Activated CD4-positive, alpha-beta T cell treated with anti-CD3 and anti-CD28 coated beads, Interleukin-2, amount 50 U/mL, for 24 hours (primary cell): ENCODE measurements around the gene CUL5.

Source experiments
- DNase-seq, 2 donors: peaks; one replicate each; pipeline ENCODE4 v3.0.0-alpha.2; 2020; ENCODE audit warnings: low read depth in 1 of 2, low spot score in 1 of 2

Gene CUL5

GRCh38 chr11:108008656-108009496 is at the start of gene CUL5:
Gene CUL5 (plus strand): TSS chr11:108008898. CDS start chr11:108009349, 451 bp downstream.
- peak; percentile 77 to 83 for DNase-seq

- no peak for DNase-seq
These were observed 47.2 kb upstream of the CUL5 start for GRCh38 chr11:107961480-107961879.

- no peak for DNase-seq
These were observed 46.5 kb upstream of the CUL5 start for GRCh38 chr11:107962181-107962580.

GRCh38 chr11:107963091-107963490 is 45.6 kb upstream of the CUL5 start:
- DNase-seq, result no peak

GRCh38 chr11:107969219-107969618 is 39.5 kb upstream of the CUL5 start:
- no peak for DNase-seq

GRCh38 chr11:107970049-107970448 is 38.6 kb upstream of the CUL5 start:
- DNase-seq, result no peak

- DNase-seq, result no peak
These were observed 35.1 kb upstream of the CUL5 start for GRCh38 chr11:107973641-107974040.

GRCh38 chr11:107988397-107989158 is 20.1 kb upstream of the CUL5 start:
- no peak for DNase-seq

GRCh38 chr11:107991868-107992414 is 16.8 kb upstream of the CUL5 start:
- DNase-seq, result no peak

- DNase-seq, result no peak
These were observed 12.5 kb upstream of the CUL5 start for GRCh38 chr11:107996006-107996776.

GRCh38 chr11:107998761-107999160 is 9.9 kb upstream of the CUL5 start:
- DNase-seq, result no peak

GRCh38 chr11:107999759-108000455 is 8.8 kb upstream of the CUL5 start:
- peak in 1 of 2 donors; percentile 11 for DNase-seq

- DNase-seq, result no peak
These were observed 6.2 kb upstream of the CUL5 start for GRCh38 chr11:108002476-108002875.

GRCh38 chr11:108003623-108004022 is 5.1 kb upstream of the CUL5 start:
- DNase-seq, result no peak

GRCh38 chr11:108007819-108008218 is 879 bp upstream of the CUL5 start:
- no peak for DNase-seq

- DNase-seq, result no peak
These were observed 1.0 kb downstream of the CUL5 start for GRCh38 chr11:108009497-108010370.

GRCh38 chr11:108012139-108012725 is 3.5 kb downstream of the CUL5 start:
- no peak for DNase-seq

GRCh38 chr11:108016647-108017046 is 7.9 kb downstream of the CUL5 start:
- no peak for DNase-seq

- no peak for DNase-seq
These were observed 10.0 kb downstream of the CUL5 start for GRCh38 chr11:108018708-108019107.
